Measurements from ENCODE around the gene PIWIL1.

The PIWIL1 gene

DNA sequence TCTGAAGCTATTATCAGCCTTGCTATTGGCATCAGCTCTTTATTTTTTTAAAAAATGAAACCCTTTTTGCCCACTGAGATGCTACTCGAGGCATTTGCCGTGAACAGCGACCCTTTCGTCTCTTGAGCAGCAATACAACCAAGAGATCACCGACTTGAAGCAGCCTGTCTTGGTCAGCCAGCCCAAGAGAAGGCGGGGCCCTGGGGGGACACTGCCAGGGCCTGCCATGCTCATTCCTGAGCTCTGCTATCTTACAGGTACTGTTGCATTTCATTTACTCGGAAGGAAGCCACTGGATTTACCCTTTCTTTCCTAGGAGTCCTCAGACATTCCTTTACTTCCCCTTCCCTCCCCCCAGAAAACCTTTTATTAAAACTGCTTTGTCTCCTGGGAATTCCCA lies 16.7 kb downstream of the PIWIL1 start:
- no peak for TF ChIP-seq CTCF (IDR thresholded peaks at IDR 0.05; ENCODE audit: low read depth, low read length)
- no peak for DNase-seq (ENCODE audit: low read depth, low spot score)
- in situ Hi-C loops (cut with HindIII; ENCODE audit: low sequenced_read_pairs) = no loop called here

GRCh38 chr12:130356222-130356621 lies 18.5 kb downstream of the PIWIL1 start:
- in situ Hi-C loops (cut with HindIII; ENCODE audit: low sequenced_read_pairs) = no loop called here
- H3K4me3 ChIP-seq (ENCODE audit: low read depth, low read length) = no peak overlapping the region
- no peak for TF ChIP-seq CTCF (IDR thresholded peaks at IDR 0.05; ENCODE audit: low read depth, low read length)
- DNase-seq (ENCODE audit: low read depth, low spot score) = no peak

More for the DNA sequence above, 16.7 kb downstream of the PIWIL1 start:
- H3K4me3 ChIP-seq (ENCODE audit: low read depth, low read length) = no peak overlapping the region

- no peak for DNase-seq (ENCODE audit: low read depth, low spot score)
- in situ Hi-C loops (cut with HindIII; ENCODE audit: low sequenced_read_pairs) = no loop called here
- H3K4me3 ChIP-seq (ENCODE audit: low read depth, low read length) = no peak overlapping the region
- no peak for TF ChIP-seq CTCF (IDR thresholded peaks at IDR 0.05; ENCODE audit: low read depth, low read length)
Observed at GRCh38 chr12:130357241-130357640, 19.6 kb downstream of the PIWIL1 start.

DNA sequence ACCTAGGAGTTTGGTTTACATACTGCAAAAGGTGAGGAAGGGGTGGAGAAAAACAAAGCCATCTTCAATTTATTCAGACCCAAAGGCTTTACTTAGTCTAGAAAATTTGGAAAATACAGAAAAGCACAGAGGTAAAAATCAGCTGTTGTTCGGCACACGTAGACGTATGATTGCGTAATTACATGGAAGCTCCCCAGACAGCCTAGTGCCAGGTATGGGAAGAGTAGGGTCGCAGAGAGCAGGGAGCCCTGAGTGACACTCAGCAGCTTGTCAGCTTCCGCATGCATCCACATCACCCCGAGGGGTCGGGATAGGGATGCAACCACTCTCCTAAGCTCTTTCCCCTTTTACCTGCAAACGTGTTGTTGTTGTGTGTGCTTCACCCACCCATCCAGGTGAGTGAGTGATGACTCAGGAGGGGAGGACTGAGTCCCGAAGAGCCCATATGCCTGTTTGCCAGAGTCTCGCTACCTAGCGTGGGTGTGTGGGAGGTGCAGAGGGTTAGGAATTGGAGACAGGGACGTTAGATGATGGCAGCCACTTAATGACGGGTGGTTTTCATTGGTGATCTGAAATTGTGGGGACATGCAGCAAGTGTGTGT lies 20.1 kb downstream of the PIWIL1 start:
- DNase-seq (ENCODE audit: low read depth, low spot score) = no peak
- TF ChIP-seq CTCF (IDR thresholded peaks at IDR 0.05; ENCODE audit: low read depth, low read length) = no peak
- no peak overlapping the region for H3K4me3 ChIP-seq (ENCODE audit: low read depth, low read length)
- in situ Hi-C loops (cut with HindIII; ENCODE audit: low sequenced_read_pairs) = no loop called here

DNA sequence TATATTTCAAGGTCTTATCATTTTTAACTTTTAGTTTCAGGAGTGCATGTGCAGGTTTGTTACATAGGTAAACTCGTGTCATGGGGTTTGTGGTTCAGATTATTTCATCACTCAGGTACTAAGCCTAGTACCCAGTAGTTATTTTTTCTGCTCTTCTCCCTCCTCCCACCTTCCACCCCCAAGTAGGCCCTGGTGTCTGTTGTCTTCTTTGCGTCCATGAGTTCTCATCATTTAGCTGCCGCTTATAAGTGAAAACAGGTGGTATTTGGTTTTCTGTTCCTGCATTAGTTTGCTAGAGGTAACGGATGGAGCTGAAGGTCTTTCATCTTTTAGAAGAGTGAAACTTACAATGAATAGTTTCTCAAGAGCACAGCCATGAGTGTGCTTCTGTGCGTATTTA lies 24.4 kb downstream of the PIWIL1 start:
- in situ Hi-C loops (cut with HindIII; ENCODE audit: low sequenced_read_pairs) = no loop called here

GRCh38 chr12:130364578-130364977 lies 26.9 kb downstream of the PIWIL1 start:
- in situ Hi-C loops (cut with HindIII; ENCODE audit: low sequenced_read_pairs) = no loop called here
- no peak for DNase-seq (ENCODE audit: low read depth, low spot score)
- no peak for TF ChIP-seq CTCF (IDR thresholded peaks at IDR 0.05; ENCODE audit: low read depth, low read length)
- no peak overlapping the region for H3K4me3 ChIP-seq (ENCODE audit: low read depth, low read length)

More for the DNA sequence above, 24.4 kb downstream of the PIWIL1 start:
- TF ChIP-seq CTCF (IDR thresholded peaks at IDR 0.05; ENCODE audit: low read depth, low read length) = no peak
- no peak for DNase-seq (ENCODE audit: low read depth, low spot score)
- no peak overlapping the region for H3K4me3 ChIP-seq (ENCODE audit: low read depth, low read length)
